Stimulated activated naive CD4-positive, alpha-beta T cell (primary cell): Measurements from ENCODE around the gene TRNAU1AP.
A peak's percentile ranks its signal among the peaks of the same experiment; 100 is the strongest.
"Not testable (repeated sequence)": the region's sequence is repeated elsewhere in the genome, so short reads cannot be mapped to it uniquely, and the experiment has no call there.

Experiments used
- DNase-seq, 6 experiments: peaks; one replicate each; lab custom pipeline; 2025; lab: John Stamatoyannopoulos, UW

TRNAU1AP gene

GRCh38 chr1:28577052-28577678, 24.3 kb downstream of the TRNAU1AP start:
- DNase-seq = no peak

GRCh38 chr1:28577738-28578536, 25.1 kb downstream of the TRNAU1AP start:
- DNase-seq = no peak

GRCh38 chr1:28578696-28579218, 25.9 kb downstream of the TRNAU1AP start:
- no peak for DNase-seq

GRCh38 chr1:28579401-28579800, 26.5 kb downstream of the TRNAU1AP start:
- no peak for DNase-seq

- DNase-seq = peak in 4 of 6 experiments; percentile 36 to 82 (median 64)
Measured at GRCh38 chr1:28580722-28581530, 28.0 kb downstream of the TRNAU1AP start.

- peak; percentile 87 to 92 (median 90) for DNase-seq
Measured at GRCh38 chr1:28581531-28582247, 28.8 kb downstream of the TRNAU1AP start.

- no peak for DNase-seq
Measured at GRCh38 chr1:28582248-28582615, 29.3 kb downstream of the TRNAU1AP start.

- not testable (repeated sequence) for DNase-seq
Measured at GRCh38 chr1:28586585-28587391, 33.9 kb downstream of the TRNAU1AP start.

- no peak for DNase-seq
Measured at GRCh38 chr1:28591708-28592320, 38.9 kb downstream of the TRNAU1AP start, which contains the start of gene RAB42. RAB42 (plus strand) TSS chr1:28592265; CDS start chr1:28592512, 247 bp downstream.

- peak in 1 of 6 experiments; percentile 13 for DNase-seq
Measured at GRCh38 chr1:28592321-28593071, 39.6 kb downstream of the TRNAU1AP start.

- not testable (repeated sequence) for DNase-seq
Measured at GRCh38 chr1:28593988-28594356, 41.1 kb downstream of the TRNAU1AP start.

GRCh38 chr1:28594686-28595411, 42.0 kb downstream of the TRNAU1AP start:
- DNase-seq = not testable (repeated sequence)

GRCh38 chr1:28595412-28596191, 42.7 kb downstream of the TRNAU1AP start:
- no peak for DNase-seq

- not testable (repeated sequence) for DNase-seq
Measured at GRCh38 chr1:28596276-28596675, 43.4 kb downstream of the TRNAU1AP start.

- DNase-seq = no peak
Measured at GRCh38 chr1:28601696-28602095, 48.8 kb downstream of the TRNAU1AP start.

GRCh38 chr1:28602536-28603439, 49.9 kb downstream of the TRNAU1AP start:
- DNase-seq = peak in 3 of 6 experiments; percentile 14 to 21 (median 18)

GRCh38 chr1:28604411-28604810, 51.5 kb downstream of the TRNAU1AP start:
- DNase-seq = no peak
